ENCODE results near the gene SLC36A1.

Gene SLC36A1

DNA sequence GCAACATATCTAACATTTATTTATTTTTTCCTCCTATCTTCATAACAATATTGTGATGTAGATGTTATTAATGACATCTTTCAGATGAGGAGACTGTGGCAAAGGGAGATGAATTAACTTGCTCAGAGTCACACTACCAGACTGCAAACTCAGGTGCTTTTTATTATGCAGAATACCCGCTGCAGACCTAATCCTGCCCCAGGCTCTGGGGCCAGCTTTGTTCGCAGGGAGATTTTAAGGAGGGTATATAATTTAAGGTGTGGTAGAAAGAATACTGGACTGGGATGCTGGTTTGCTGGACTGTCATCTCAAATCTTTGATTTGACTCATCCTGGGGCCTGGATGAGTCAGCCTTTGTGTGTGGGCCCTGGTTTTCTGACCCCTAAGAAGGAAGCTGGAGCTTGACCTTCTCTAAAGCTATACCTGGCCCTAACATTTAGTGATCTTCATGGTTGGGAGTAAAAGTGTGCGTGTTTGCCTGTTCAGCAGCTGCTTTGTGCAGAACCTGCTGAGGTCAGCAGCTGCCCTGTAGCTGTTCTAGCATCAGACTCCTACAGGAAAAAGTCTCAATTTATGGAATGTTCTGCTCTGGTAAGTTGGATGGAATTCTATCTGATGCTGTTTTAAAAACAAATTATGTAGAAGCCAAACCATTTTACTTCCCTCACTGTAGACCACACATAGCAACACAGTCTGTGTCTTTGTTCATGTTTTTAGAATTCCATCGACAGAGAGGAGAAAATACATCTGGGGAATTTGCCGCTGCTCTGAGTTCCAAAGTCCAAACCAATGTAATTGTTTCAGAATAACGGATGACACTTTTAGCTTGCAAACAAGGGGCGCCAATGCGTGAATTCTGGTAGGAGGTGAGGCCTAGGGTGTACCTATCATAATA is 4.5 kb downstream of the SLC36A1 start:
- DNase-seq (ENCODE audit: low spot score): no peak

DNA sequence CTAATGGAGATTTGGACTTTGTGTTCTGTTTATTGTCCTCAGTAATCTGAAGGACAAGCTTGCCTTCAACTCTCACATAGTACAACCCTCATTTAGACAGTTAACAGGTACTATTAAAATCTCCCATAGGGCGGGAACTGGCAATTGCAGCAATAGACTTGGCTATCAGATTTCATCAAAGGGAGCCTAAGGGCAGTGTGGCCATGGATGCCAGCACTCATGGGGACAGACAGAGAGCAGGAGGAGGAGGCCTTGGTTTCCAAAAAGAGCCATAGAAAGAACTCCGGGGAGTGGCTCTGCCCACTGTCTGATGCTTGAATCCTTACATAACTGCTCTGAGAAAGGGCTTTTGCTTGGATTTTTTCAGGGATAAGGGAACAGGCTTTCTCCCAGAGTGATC is 6.8 kb downstream of the SLC36A1 start:
- peak; percentile 16 for DNase-seq (ENCODE audit: low spot score)

DNA sequence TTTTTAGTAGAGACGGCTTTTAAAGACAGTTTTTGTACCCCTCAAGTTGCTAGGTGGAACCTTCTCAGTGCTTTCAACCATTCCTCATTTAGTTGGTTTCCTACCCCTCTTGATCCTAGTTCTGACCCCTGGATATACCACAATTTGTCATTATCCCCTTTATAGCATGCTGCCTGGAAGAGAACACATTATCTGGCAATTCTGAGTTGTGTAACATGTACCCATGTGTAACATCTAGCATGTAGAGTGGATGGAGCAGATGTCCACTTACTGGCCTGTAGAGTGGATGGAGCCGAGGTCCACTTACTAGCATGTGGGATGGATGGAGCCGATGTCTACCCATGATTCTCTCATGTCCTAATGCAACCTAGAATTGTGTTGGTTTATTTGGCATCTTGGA is 7.5 kb downstream of the SLC36A1 start:
- no peak for DNase-seq (ENCODE audit: low spot score)

DNA sequence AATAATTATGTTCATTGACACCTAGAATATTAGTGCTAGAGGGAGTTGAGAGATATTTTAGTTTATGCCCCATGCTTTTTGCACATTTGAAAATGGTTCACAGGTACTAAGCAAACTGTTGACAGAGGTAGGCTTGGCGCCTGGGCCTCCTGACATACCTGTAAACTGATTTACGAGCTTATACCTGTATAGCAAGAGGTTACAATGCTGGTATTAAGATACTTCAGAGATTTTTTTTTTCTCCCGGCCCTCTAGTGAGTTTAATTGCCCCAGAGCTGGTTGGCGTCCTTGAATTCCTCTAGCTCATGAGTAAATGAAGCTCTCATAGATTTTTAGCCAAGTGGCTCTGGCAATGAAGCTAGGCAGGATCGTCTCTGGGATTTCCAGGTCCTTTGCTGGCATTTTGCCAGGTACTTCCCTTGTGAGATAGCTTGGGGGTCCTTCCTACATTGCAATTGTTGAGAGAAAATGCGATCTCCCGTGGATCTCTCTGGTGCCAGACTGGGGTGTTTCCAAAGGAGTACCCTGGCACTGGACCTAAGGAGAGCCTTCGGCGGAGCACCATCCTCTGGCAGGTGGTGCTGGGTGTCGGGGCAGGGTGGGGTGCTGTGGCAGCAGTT is 9.0 kb downstream of the SLC36A1 start:
- no peak for DNase-seq (ENCODE audit: low spot score)

DNA sequence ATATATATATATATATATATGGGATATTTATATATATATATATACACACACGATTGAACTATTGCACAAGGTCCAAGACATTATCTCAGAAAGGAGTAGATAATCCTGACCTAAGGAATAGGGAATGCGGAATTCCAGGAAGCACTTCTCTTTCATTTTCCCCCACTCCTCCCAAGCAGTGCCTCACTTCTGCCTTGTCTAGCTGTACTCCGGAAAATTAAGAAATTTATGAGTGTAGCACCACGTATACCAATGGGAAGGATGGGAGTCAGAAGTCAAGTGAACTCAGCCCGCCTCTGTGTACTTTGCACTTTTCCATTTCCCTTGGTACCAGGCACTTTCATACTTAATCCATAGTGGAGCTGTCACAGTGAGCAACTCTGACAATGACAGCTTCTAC is 10.9 kb downstream of the SLC36A1 start:
- DNase-seq (ENCODE audit: low spot score): no peak

DNA sequence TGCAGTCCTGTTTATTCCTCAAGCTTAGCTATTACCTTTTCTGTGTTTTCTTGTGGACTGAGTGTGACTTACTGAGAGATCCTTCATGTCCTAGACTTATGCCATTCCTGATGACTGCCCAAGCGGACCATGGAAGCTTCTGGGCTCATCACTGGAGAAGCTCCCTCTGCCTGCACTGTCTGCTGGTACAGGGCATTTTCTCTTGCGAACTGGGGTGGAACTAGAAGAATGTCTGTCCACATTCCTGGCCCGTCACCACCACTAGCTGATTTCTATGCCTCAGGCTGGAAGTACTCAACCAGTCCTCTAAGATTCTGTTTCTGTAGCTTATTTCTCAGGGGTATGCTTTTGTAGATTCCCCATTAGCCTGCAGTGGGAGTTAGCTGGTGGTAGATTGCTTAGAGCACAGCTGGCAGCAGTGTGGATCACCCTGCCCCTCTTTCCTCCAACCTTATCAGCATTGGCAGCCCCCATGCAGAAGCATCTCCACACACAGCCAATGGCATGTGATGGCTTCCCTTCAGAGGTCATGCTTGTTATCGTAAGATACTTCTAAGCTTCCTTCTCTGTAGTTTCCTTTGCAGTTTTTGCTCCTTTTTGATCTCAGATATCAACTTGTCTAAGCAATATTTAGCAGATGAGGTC is 12.4 kb downstream of the SLC36A1 start:
- DNase-seq (ENCODE audit: low spot score): no peak

DNA sequence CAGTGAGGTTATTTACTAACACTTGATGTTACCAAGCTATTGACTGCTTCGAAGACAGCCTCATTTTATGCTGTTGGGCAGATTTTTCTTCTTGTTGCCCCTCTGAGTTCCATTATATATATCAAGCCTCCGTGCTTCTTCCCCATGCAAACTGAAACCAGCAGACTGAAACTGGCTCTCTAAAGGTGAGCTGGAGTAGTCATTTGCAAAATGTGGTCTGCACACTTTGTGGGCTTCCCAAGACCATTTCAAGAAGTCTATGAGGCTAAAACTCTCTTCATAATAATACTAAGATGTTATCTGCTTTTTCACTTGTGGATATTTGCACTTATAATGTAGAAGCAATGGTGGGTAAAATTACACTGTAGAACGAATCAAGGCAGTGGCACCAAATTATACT is 13.9 kb downstream of the SLC36A1 start:
- DNase-seq (ENCODE audit: low spot score): no peak

DNA sequence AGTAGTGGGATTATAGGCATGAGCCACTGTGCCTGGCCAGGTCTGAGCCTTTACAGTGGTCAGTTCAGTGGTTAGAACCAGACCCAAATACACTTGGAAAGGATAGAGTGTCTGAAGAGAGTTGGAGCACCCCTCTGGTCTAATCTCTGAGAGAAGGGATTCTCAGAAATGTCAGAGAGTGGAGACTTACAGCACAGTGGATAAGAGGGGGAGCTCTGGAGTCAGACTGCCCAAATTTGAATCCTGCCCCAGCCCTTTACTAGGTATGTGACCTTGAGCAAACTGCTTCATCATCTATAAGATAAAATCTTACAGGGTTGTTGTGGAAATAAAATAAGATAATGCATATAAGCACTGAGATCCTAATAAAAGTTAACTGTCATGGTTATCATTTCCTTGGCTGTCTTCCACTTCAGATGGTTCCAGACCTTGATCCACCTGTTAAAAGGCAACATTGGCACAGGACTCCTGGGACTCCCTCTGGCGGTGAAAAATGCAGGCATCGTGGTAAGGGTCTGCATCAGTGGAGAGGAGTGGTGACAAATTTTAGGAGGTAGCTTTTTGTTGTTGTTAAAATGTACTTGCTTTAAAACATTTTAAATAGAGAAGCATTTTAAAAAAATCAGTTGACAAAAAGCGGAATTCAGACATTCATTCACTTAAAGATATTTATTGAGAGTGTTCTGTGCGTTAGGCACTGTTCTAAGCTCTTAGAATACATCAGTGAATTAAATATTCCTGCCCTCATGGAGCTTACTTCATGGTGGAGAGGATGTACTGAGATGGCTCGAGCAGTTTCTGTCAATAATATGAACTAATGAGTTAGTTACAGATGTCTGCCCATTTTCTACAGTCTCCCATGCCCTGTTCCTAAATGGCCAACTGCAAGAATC is 16.0 kb downstream of the SLC36A1 start:
- DNase-seq (ENCODE audit: low spot score): no peak

DNA sequence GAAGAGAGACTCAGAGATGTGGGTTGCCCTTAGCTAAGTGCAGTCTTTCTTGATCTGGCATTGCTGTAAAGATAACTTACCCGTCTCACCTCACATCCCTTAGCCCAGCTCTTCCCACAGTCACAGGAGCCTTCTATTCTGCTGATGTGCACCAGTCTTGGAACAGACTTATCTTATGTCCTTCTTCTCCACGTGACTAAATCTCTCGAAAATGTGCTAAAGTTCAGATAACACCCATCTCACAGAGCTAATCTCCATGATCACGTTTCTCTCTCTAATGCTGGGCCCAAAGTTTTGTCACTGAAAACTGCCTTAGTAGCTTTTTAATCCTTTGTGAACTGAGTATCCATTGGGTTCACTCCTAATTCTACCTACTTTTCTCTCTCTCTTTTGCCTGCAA is 16.7 kb downstream of the SLC36A1 start:
- no peak for DNase-seq (ENCODE audit: low spot score)

DNA sequence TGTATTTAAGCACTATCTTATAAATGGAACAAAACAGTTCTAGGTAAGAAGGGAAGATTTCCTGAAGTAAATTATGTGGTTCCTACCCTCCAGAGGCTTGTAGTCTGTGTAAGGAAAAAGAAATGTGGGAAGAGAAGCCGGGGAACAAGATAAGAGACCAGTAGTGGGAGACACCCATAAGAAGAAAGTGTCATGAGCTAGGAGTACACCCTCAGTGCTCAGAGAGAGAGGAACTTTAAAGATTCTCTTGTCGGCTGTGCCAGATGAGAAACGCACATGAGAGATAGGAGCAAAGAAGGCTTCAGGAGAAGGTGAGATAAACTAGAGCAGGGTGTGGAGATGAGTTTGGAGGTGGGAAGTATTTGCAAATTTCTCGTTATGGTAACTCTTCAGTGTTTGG is 18.1 kb downstream of the SLC36A1 start:
- DNase-seq (ENCODE audit: low spot score): no peak

DNA sequence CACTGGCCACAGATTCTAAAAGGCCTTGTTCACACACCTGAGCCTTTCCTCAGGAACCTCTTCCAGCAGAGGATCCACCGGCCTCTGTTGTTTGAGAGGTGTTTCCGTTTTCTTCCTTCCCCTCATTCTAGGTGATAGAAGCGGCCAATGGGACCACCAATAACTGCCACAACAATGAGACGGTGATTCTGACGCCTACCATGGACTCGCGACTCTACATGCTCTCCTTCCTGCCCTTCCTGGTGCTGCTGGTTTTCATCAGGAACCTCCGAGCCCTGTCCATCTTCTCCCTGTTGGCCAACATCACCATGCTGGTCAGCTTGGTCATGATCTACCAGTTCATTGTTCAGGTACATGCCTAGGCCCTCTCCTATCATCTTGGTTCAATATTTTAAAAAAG is 20.2 kb downstream of the SLC36A1 start:
- no peak for DNase-seq (ENCODE audit: low spot score)

DNA sequence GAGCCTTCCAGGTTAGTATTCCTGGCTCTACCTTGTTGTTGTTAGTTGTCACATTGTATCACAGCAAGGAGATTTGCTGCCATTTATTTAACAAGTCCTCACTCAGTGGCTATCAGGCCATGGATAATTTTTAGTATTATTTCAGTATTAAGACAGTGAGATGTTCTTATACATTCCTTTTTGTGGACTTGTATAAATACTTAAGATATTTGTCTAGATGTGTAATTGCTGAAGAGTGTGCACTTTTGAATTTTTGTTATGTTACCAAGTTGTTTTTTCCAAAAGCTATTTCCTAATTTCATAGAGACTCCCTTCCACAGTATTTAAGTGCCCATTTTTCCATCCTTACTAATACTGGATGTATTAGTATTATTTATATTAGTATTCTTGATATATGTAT is 22.0 kb downstream of the SLC36A1 start:
- no peak for DNase-seq (ENCODE audit: low spot score)

DNA sequence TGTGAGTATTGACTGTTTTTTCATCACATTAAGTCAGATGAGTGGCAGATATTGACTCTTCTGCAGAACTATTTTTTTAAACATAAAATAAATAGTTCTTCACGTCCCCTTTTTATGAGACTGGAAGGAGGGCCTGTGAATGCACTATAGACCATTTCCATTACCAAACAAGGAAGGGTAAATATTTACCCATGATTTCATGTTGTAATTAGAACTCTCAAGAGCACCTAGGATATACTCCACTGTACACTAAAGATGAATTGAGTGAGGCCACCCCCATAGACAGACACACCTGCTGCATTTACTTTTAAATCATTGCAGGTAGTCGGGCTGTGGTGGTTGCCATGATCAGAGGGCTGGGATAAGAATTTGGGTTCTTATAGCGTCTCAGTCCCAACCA is 22.6 kb downstream of the SLC36A1 start:
- DNase-seq (ENCODE audit: low spot score): no peak

DNA sequence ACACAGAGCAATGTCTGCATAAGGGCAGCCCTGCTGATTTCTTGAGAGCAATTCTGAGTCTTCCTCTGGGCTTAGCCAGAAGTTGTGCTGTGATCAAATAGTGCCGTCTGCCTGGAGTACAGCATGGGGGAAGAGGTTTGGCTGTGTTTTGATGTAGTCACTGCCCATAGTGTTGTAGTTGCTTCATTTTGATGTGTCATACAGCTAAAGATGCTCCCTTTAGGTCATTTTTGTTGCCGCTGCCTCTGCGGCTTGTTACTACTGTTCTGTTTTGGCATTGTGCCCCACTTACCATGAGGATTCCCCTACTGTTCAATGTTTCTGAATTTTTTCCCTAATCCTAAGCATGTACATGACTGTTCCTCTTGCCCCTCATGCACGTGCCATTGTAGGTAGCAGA is 23.0 kb downstream of the SLC36A1 start:
- DNase-seq (ENCODE audit: low spot score): no peak

DNA sequence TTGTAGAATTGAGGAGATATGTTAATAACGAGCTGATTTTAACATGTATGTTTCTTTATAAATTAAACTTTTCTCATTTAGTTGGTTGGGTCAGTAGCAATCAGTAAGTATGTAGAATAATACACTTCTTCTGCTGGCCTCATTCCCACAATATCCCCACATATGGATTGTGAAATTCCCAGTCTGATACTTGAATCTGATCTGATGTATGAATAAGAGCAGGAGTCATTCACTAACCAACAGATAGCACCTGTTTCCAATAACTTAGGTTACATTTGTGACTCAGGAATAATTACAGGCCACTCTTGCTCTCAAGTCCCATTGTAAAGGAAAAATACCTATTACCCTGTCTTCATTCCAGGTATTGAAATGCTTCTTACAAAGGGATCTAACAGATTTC is 23.9 kb downstream of the SLC36A1 start:
- no peak for DNase-seq (ENCODE audit: low spot score)

DNA sequence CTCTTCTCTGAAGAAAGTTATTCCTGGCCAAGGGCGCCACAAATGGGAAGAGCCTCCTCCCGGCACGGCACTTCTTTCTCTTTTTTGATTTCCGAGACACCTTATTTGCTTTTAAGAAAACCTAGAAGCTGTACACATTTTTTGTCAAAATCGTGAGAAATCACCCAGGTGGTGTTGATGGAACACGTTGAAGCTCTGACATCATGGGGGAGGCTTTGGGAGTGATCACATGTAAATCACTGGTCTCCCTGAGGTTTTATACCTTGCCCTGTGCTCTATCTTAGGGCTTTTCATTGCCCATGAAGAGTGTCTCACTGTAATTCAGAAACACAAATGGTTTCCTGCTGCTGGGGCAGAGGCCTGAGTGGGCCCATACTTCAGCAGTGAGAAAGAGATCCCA is 27.4 kb downstream of the SLC36A1 start:
- DNase-seq (ENCODE audit: low spot score): no peak

DNA sequence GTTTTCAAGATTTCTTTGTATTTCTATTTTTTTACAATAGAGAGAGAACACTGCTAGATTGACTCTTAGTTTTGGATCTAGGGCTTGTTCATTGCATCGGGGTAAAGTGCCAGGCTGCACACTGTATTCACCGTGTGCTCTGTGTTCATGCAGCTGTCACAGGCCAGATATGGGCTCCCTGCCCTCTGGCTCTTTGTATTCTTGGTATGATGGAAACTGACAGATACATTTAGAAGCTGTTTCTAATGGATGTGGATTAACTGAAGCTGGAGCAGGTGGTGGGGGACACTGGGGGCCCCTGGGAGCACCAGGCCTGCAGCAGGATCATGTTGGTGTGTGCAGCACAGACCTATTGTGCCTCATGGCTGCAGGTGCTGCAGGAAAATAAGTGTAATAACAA is 28.0 kb downstream of the SLC36A1 start:
- DNase-seq (ENCODE audit: low spot score): no peak

DNA sequence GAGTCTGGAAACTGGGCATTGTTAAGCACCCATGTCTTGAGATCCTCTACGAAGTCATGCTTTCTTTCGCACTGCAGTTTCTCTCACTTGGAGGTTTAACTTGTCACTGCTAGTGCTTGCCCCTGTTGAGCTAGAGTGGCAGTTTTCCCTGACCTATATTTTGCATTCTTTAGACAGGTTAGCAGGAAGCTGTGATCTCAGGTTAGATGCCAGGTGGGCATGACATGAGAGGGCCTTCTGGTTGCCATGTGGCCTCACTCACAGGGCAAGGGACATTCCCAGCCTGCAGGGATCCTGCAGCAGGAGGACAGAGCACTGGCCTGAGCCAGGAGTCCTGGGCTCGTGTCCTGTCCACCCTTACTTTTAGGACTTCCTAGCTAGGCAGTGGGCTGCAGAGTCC is 28.6 kb downstream of the SLC36A1 start:
- no peak for DNase-seq (ENCODE audit: low spot score)

DNA sequence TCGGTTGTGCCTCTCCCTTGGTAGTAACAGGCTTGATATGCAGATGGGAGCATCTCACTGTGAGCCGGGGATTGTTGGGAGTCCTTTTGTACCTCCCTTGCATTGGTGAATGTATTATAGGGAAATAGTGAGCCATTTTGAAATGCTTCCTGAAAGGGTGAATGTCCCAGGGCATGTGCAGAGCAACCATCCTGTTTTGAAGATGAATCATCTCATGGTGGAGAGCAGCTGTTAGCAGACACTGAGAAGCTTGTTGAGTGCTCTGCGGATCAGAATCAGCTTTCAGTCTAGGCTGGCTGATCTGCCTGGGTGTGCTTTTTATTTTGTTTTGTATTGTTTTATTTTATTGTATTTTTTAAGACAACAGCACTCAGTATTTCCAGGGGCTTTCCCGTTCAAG is 29.7 kb downstream of the SLC36A1 start:
- no peak for DNase-seq (ENCODE audit: low spot score)

DNA sequence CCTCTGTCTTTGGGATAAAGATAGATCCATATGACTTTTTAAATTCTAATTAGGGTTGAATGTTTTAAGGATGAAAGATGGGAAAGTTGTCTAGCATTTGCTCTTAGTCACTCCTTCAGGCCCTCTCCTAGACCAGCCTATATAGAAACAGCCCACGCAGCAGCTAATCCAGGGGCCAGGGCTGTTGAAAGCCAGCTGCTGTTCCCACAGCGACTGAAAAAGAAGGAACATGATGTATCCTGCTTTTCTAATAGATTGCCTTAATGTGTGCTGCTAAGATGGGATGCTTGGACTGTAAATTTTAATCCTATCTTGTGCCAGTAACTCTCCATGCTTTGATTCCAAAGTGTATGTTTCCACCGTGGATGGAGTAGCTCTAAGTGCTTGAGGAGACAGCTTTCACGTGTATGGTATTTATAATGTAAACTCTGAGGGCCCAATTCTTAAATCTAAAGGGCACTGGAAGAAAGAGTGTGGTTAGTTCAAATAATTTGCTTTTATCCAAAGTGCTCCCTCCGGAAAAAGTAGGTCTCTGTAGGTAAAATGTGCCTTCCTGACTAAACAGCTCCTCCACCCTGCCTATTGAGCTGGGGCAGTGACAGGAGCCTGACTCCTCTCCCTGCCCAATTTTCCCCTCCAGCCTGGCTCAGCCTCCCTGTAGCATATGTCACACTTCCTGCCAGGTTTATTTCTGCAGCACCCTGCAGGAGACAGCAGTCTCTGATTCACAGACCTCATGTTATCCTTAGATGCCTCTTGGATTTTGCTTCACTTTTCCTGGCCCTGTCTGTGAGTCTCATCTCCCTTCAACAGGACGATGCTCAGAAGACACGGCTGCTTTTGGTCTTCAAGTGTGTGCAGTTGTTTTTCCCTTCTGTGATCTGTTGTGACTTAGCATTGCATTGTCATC is 33.2 kb downstream of the SLC36A1 start:
- peak; percentile 45 for DNase-seq (ENCODE audit: low spot score)

DNA sequence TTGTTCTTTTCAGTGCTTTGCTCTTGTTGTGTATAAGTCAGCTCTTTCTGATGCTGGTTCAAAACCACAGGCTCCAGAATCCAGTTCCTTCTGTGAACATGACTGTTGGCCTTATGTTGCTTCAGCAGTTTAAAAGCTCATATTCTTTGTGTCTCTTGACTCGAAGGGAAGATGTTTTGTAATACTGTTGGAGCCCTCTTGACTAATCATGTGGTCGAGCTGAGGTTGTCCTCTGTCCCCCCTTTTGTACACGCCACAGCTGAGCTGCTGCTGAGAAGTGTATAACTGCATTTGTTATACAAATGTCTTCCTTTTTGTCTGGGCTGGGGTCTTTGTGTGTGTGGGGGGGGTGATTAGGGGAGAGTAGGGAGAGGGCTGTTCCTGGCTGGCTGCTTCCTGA is 35.8 kb downstream of the SLC36A1 start:
- peak; percentile 18 for DNase-seq (ENCODE audit: low spot score)
